HEK293 (cell line): Measurements from ENCODE around the gene NAV2.

ENCODE experiments used
- BCL6B ChIP-seq: fragments of 450-650 bp; formaldehyde crosslinking; IDR thresholded peaks from 2 replicates; pipeline ENCODE4 v1.5.1; 2017; ENCODE audit warnings: missing biosample characterization, missing genetic modification characterization
- FEZF1 ChIP-seq: fragments of 450-650 bp; formaldehyde crosslinking; IDR thresholded peaks from 2 replicates; pipeline ENCODE4 v1.5.1; 2016; ENCODE audit warnings: missing biosample characterization, missing genetic modification characterization
- KLF17 ChIP-seq: fragments of 450-650 bp; formaldehyde crosslinking; IDR thresholded peaks from 2 replicates; pipeline ENCODE4 v1.5.1; 2016; ENCODE audit warnings: missing biosample characterization, missing genetic modification characterization
- PRDM1 ChIP-seq: fragments of 450-650 bp; formaldehyde crosslinking; IDR thresholded peaks from 2 replicates; pipeline ENCODE4; 2016; ENCODE audit warnings: missing biosample characterization, missing genetic modification characterization
- PRDM4 ChIP-seq: fragments of 450-650 bp; formaldehyde crosslinking; IDR thresholded peaks from 2 replicates; pipeline ENCODE4 v1.5.1; 2017; ENCODE audit warnings: missing biosample characterization, missing genetic modification characterization
- ZBTB11 ChIP-seq: fragments of 450-650 bp; formaldehyde crosslinking; conservative IDR thresholded peaks from 2 replicates; pipeline ENCODE4 v1.5.1; 2016; ENCODE audit warnings: low read depth, missing biosample characterization, missing genetic modification characterization
- ZFP3 ChIP-seq: fragments of 450-650 bp; formaldehyde crosslinking; IDR thresholded peaks from 2 replicates; pipeline ENCODE4 v1.5.1; 2016; ENCODE audit warnings: low read depth, missing biosample characterization, missing genetic modification characterization
- ZNF121 ChIP-seq: fragments of 450-650 bp; formaldehyde crosslinking; IDR thresholded peaks from 2 replicates; pipeline ENCODE4 v1.5.1; 2016; ENCODE audit warnings: missing biosample characterization, missing genetic modification characterization
- ZNF175 ChIP-seq: fragments of 450-650 bp; formaldehyde crosslinking; IDR thresholded peaks from 2 replicates; pipeline ENCODE4 v1.5.1; 2016; ENCODE audit warnings: missing biosample characterization, missing genetic modification characterization
- ZNF670 ChIP-seq: fragments of 450-650 bp; formaldehyde crosslinking; IDR thresholded peaks from 2 replicates; pipeline ENCODE4 v1.5.1; 2016; ENCODE audit warnings: missing biosample characterization, missing genetic modification characterization, low read depth
- TF ChIP-seq, protein P1 (sequence below): fragments of 450-650 bp; formaldehyde crosslinking; IDR thresholded peaks from 2 replicates; pipeline ENCODE4 v1.5.1; 2016; ENCODE audit warnings: missing biosample characterization, missing genetic modification characterization
- TF ChIP-seq, protein P2 (sequence below): fragments of 450-650 bp; formaldehyde crosslinking; IDR thresholded peaks from 2 replicates; pipeline ENCODE4 v1.5.1; 2016; ENCODE audit warnings: missing biosample characterization, missing genetic modification characterization
- TF ChIP-seq, protein P3 (sequence below): fragments of 450-650 bp; formaldehyde crosslinking; IDR thresholded peaks from 2 replicates; pipeline ENCODE4 v1.5.1; 2016; ENCODE audit warnings: missing biosample characterization, missing genetic modification characterization

DNA sequence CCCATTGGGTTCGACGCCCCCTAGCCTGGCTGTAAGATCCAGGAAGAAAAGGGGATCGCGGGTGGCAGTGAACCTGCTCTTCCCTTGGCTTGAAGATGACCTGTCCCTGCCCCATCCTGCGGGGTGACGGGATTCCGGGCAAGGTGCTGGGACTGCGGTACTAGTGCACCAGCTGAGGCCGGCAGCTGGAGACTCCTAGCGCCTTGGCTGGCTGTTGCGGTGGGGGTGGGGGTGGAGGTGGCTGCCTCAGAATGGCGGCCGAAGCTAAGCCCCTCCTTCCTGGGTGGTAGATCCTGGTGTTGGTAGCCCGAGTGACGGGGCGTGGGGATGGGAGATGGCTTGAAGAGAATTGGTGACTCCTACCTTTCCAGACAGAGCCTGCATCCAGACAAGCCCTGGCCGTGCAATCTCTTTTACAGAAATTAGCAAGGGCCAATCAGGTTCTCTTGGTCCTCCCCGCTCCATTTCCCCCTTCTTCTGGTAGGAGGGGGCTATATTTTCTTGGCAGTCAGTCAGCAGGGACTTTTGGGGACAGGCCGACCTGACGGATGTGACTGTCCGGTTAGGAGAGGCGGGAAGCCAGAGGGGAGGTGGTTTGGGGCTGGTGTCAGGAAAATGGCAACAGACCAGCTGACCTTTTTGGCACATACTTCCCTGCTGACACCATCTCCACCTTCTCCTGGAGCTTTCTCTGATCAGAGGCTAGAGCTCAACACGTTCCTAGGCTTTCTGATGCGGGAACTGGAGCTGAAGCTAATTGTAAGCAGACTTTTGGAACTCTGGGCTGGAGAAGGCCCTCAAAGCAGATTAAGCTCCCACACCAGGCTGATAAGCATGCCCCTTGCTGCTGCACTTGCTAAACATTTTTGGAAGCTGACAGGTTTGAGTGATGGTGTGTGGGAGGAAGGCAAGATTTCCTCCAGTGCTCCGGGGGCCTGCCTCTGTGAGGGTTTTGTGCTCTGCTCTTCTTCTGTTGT is 2.0 kb downstream of the NAV2 start:
- TF ChIP-seq ZNF175 (tag by site-specific recombination) (no peak), FEZF1 (tag by site-specific recombination) (peak; percentile 72), KLF17 (tag by site-specific recombination) (no peak), PRDM1 (tag by site-specific recombination) (no peak), ZFP3 (tag by site-specific recombination) (no peak), PRDM4 (tag by site-specific recombination) (no peak), ZNF670 (tag by site-specific recombination) (no peak), BCL6B (tag by site-specific recombination) (no peak), ZBTB11 (tag by site-specific recombination) (no peak), ZNF121 (no peak)
- TF ChIP-seq, protein P1, sequence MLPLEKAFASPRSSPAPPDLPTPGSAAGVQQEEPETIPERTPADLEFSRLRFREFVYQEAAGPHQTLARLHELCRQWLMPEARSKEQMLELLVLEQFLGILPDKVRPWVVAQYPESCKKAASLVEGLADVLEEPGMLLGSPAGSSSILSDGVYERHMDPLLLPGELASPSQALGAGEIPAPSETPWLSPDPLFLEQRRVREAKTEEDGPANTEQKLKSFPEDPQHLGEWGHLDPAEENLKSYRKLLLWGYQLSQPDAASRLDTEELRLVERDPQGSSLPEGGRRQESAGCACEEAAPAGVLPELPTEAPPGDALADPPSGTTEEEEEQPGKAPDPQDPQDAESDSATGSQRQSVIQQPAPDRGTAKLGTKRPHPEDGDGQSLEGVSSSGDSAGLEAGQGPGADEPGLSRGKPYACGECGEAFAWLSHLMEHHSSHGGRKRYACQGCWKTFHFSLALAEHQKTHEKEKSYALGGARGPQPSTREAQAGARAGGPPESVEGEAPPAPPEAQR (tag by site-specific recombination) = no peak
- TF ChIP-seq, protein P2, sequence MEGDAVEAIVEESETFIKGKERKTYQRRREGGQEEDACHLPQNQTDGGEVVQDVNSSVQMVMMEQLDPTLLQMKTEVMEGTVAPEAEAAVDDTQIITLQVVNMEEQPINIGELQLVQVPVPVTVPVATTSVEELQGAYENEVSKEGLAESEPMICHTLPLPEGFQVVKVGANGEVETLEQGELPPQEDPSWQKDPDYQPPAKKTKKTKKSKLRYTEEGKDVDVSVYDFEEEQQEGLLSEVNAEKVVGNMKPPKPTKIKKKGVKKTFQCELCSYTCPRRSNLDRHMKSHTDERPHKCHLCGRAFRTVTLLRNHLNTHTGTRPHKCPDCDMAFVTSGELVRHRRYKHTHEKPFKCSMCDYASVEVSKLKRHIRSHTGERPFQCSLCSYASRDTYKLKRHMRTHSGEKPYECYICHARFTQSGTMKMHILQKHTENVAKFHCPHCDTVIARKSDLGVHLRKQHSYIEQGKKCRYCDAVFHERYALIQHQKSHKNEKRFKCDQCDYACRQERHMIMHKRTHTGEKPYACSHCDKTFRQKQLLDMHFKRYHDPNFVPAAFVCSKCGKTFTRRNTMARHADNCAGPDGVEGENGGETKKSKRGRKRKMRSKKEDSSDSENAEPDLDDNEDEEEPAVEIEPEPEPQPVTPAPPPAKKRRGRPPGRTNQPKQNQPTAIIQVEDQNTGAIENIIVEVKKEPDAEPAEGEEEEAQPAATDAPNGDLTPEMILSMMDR (tag by site-specific recombination) = no peak
- TF ChIP-seq, protein P3, sequence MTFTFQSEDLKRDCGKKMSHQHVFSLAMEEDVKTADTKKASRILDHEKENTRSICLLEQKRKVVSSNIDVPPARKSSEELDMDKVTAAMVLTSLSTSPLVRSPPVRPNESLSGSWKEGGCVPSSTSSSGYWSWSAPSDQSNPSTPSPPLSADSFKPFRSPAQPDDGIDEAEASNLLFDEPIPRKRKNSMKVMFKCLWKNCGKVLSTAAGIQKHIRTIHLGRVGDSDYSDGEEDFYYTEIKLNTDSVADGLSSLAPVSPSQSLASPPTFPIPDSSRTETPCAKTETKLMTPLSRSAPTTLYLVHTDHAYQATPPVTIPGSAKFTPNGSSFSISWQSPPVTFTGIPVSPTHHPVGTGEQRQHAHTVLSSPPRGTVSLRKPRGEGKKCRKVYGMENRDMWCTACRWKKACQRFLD (tag by site-specific recombination) = no peak
